ENCODE results near the gene HLA-DRB5. TPM values are rescaled to one million over a fixed set of nuclear protein-coding genes. Genes with fewer than 3 reads are reported as not detected.

The HLA-DRB5 gene
- total and polyA plus RNA-seq, 2 donors (not counting 1 experiment from before 2014, with no cell fraction given) = 23.8 to 174 TPM

- Histone ChIP-seq H3K4me1 (ENCODE audit: control insufficient read depth in 2 of 2, insufficient read depth in 2 of 2, low read length in 2 of 2) (no peaks in the 10 kb centered on the region), H3K9ac (ENCODE audit: low read length) (no peak overlapping the region), H3K4me3 (ENCODE audit: control extremely low read depth in 1 of 5, extremely low read depth in 1 of 5, insufficient read depth in 1 of 5, low read depth in 2 of 5, low read length in 4 of 5) (no peak overlapping the region), H3K4me2 (replicated peaks; ENCODE audit: low read depth, low read length, poor library complexity, severe bottlenecking) (no peak overlapping the region), H3K27ac (ENCODE audit: low read length in 2 of 2) (no peak overlapping the region), H3K79me2 (ENCODE audit: control insufficient read depth, insufficient read depth, low read length) (no peaks in the 10 kb centered on the region), H3K9me3 (ENCODE audit: control extremely low read depth in 1 of 3, control insufficient read depth in 2 of 3, insufficient read depth in 1 of 3, low read length in 2 of 3) (no peaks in the 10 kb centered on the region), H3K27me3 (replicated peaks in 1 of 4; ENCODE audit: control extremely low read depth in 1 of 4, control insufficient read depth in 3 of 4, insufficient read depth in 4 of 4, low read length in 3 of 4) (no peaks in the 10 kb centered on the region), H4K20me1 (ENCODE audit: control insufficient read depth, insufficient read depth, low read length, poor library complexity, severe bottlenecking) (no peaks in the 10 kb centered on the region), H3K36me3 (replicated peaks in 1 of 2; ENCODE audit: control extremely low read depth in 1 of 2, control insufficient read depth in 1 of 2, extremely low read depth in 1 of 2, insufficient read depth in 2 of 2, low read length in 1 of 2) (no peaks in the 10 kb centered on the region), H2AFZ (ENCODE audit: insufficient read depth, low read depth, low read length, poor library complexity, severe bottlenecking) (no peak overlapping the region)
- H3K4me3 Mint-ChIP-seq = peak overlapping the region; percentile 84
- WGBS (ENCODE audit: insufficient coverage) = 100% methylated on average over 1 of the region's 4 CpGs
- H3K27me3 Mint-ChIP-seq = no peaks in the 10 kb centered on the region
- ATAC-seq (ENCODE audit: low read depth) (no peak), DNase-seq (no peak)
- no peaks in the 10 kb centered on the region for H3K9me3 Mint-ChIP-seq (ENCODE audit: insufficient read depth)
- TF ChIP-seq CTCF (IDR thresholded peaks at IDR 0.05) (no peak), EZH2 (IDR thresholded peaks at IDR 0.05; ENCODE audit: borderline replicate concordance, insufficient read depth, low read depth, low read length, poor library complexity, severe bottlenecking) (no peak)
- CTCF ChIA-PET = no interaction called here
- H3K4me1 Mint-ChIP-seq = peaks cover 12% of the 10 kb centered on the region
- POLR2A ChIA-PET = no interaction called here
- no peak overlapping the region for H3K27ac Mint-ChIP-seq
- intact Hi-C loops (cut with micrococcal nuclease) = loop anchor here (10.0 kb wide), 1 partner anchor 86 kb away; no protein-coding TSS in a partner anchor
These were observed 40.3 kb upstream of the HLA-DRB5 start for GRCh38 chr6:32570363-32570905.

GRCh38 chr6:32568561-32568960 lies 38.5 kb upstream of the HLA-DRB5 start:
- TF ChIP-seq CTCF (IDR thresholded peaks at IDR 0.05) = no peak
- no peak for TF ChIP-seq EZH2 (IDR thresholded peaks at IDR 0.05; ENCODE audit: borderline replicate concordance, insufficient read depth, low read depth, low read length, poor library complexity, severe bottlenecking)
- no peaks in the 10 kb centered on the region for H4K20me1 ChIP-seq (ENCODE audit: control insufficient read depth, insufficient read depth, low read length, poor library complexity, severe bottlenecking)
- ATAC-seq (ENCODE audit: low read depth) (no peak), DNase-seq (no peak)
- ChIA-PET CTCF (no interaction called here), POLR2A (no interaction called here)
- Mint-ChIP-seq H3K27me3 (no peaks in the 10 kb centered on the region), H3K4me3 (no peak overlapping the region), H3K4me1 (peaks cover 5% of the 10 kb centered on the region), H3K27ac (no peak overlapping the region), H3K9me3 (ENCODE audit: insufficient read depth) (no peaks in the 10 kb centered on the region)
- intact Hi-C loops (cut with micrococcal nuclease) = no loop called here
- H3K79me2 ChIP-seq (ENCODE audit: control insufficient read depth, insufficient read depth, low read length) = no peaks in the 10 kb centered on the region
- no peak overlapping the region for H3K4me2 ChIP-seq (replicated peaks; ENCODE audit: low read depth, low read length, poor library complexity, severe bottlenecking)
- H3K9me3 ChIP-seq (ENCODE audit: control extremely low read depth in 1 of 3, control insufficient read depth in 2 of 3, insufficient read depth in 1 of 3, low read length in 2 of 3) = no peaks in the 10 kb centered on the region
- H3K4me1 ChIP-seq (ENCODE audit: control insufficient read depth in 2 of 2, insufficient read depth in 2 of 2, low read length in 2 of 2) = no peaks in the 10 kb centered on the region
- H3K4me3 ChIP-seq (ENCODE audit: control extremely low read depth in 1 of 5, extremely low read depth in 1 of 5, insufficient read depth in 1 of 5, low read depth in 2 of 5, low read length in 4 of 5) = no peak overlapping the region
- no peak overlapping the region for H3K27ac ChIP-seq (ENCODE audit: low read length in 2 of 2)
- H2AFZ ChIP-seq (ENCODE audit: insufficient read depth, low read depth, low read length, poor library complexity, severe bottlenecking) = no peak overlapping the region
- H3K27me3 ChIP-seq (replicated peaks in 1 of 4; ENCODE audit: control extremely low read depth in 1 of 4, control insufficient read depth in 3 of 4, insufficient read depth in 4 of 4, low read length in 3 of 4) = no peaks in the 10 kb centered on the region
- H3K36me3 ChIP-seq (replicated peaks in 1 of 2; ENCODE audit: control extremely low read depth in 1 of 2, control insufficient read depth in 1 of 2, extremely low read depth in 1 of 2, insufficient read depth in 2 of 2, low read length in 1 of 2) = no peaks in the 10 kb centered on the region
- WGBS (ENCODE audit: insufficient coverage) = no CpG with 5 or more reads among the region's 6 CpGs
- no peak overlapping the region for H3K9ac ChIP-seq (ENCODE audit: low read length)

All from B cell (primary cell).